Stimulated activated CD4-positive, alpha-beta T cell treated with anti-CD3 and anti-CD28 coated beads, Interleukin-1b, Interleukin-23, amount 100 ng/mL, for 4 hours (primary cell): Measurements from ENCODE around the gene SCAMP2.
"Not testable (repeated sequence)": the region's sequence is repeated elsewhere in the genome, so short reads cannot be mapped to it uniquely, and the experiment has no call there.

Experiments
- DNase-seq, 2 donors: peaks; one replicate each; pipeline ENCODE4 v3.0.0-alpha.2; 2020; ENCODE audit warnings: low read depth in 2 of 2

Gene SCAMP2

GRCh38 chr15:74873036-74873755, at the start of gene SCAMP2:
TSS of gene SCAMP2 (minus strand) at chr15:74873365. CDS start at chr15:74873255, 110 bp downstream.
- DNase-seq: peak; percentile 77 to 79

- no peak for DNase-seq
Measured at GRCh38 chr15:74920456-74920855, 47.3 kb upstream of the SCAMP2 start.

GRCh38 chr15:74917676-74918075, 44.5 kb upstream of the SCAMP2 start:
- DNase-seq: no peak

- not testable (repeated sequence) for DNase-seq
Measured at GRCh38 chr15:74913799-74914198, 40.6 kb upstream of the SCAMP2 start.

- DNase-seq: no peak
Measured at GRCh38 chr15:74913041-74913440, 39.9 kb upstream of the SCAMP2 start.

- no peak for DNase-seq
Measured at GRCh38 chr15:74908635-74909034, 35.5 kb upstream of the SCAMP2 start.

- DNase-seq: no peak
Measured at GRCh38 chr15:74907163-74907870, 34.2 kb upstream of the SCAMP2 start.

GRCh38 chr15:74906450-74907162, 33.4 kb upstream of the SCAMP2 start, which contains the start of gene FAM219B:
TSS of gene FAM219B (minus strand) at chr15:74906851. CDS start at chr15:74906800, 51 bp downstream.
- DNase-seq: peak; percentile 53 to 69

- DNase-seq: peak in 1 of 2 donors; percentile 9
Measured at GRCh38 chr15:74906067-74906449, 32.9 kb upstream of the SCAMP2 start.

- no peak for DNase-seq
Measured at GRCh38 chr15:74904190-74904805, 31.1 kb upstream of the SCAMP2 start.

GRCh38 chr15:74903676-74904075, 30.5 kb upstream of the SCAMP2 start:
- DNase-seq: no peak

GRCh38 chr15:74902295-74903075, 29.3 kb upstream of the SCAMP2 start:
- no peak for DNase-seq

- DNase-seq: peak; percentile 29 to 58
Measured at GRCh38 chr15:74901612-74902063, 28.5 kb upstream of the SCAMP2 start.

- DNase-seq: no peak
Measured at GRCh38 chr15:74897300-74897701, 24.1 kb upstream of the SCAMP2 start.

- no peak for DNase-seq
Measured at GRCh38 chr15:74896316-74896715, 23.2 kb upstream of the SCAMP2 start.

- no peak for DNase-seq
Measured at GRCh38 chr15:74895830-74896229, 22.7 kb upstream of the SCAMP2 start.

- not testable (repeated sequence) for DNase-seq
Measured at GRCh38 chr15:74894383-74894782, 21.2 kb upstream of the SCAMP2 start.

GRCh38 chr15:74893627-74894026, 20.5 kb upstream of the SCAMP2 start:
- no peak for DNase-seq

- DNase-seq: no peak
Measured at GRCh38 chr15:74892931-74893330, 19.8 kb upstream of the SCAMP2 start.

- DNase-seq: no peak
Measured at GRCh38 chr15:74892313-74892712, 19.1 kb upstream of the SCAMP2 start.

GRCh38 chr15:74891469-74891868, 18.3 kb upstream of the SCAMP2 start:
- DNase-seq: no peak
